ENCODE results near the gene CRADD. TPM values are rescaled to one million over a fixed set of nuclear protein-coding genes. Genes with fewer than 3 reads are reported as not detected.
A peak's percentile ranks its signal among the peaks of the same experiment; 100 is the strongest.

The CRADD gene
- total and polyA plus RNA-seq, 2 of the 4 experiments (the other 2 are of a cell fraction): 11.1 to 14.0 TPM

- dilution Hi-C loops (cut with HindIII; ENCODE audit: low sequenced_read_pairs, unreplicated experiment) (no loop called here), intact Hi-C loops (cut with micrococcal nuclease) (no loop called here), in situ Hi-C loops (cut with MboI; ENCODE audit: low sequenced_read_pairs) (no loop called here)
- Histone ChIP-seq H4K5ac (ENCODE audit: low read depth, low read length) (no peak overlapping the region), H3K4ac (ENCODE audit: low read depth, low read length) (peak overlapping the region; percentile 30; the same call in 1 of the 2 replicates), H3K27me3 (ENCODE audit: control insufficient read depth, insufficient read depth, low read length) (no peaks in the 10 kb centered on the region), H4K8ac (ENCODE audit: low read depth in 2 of 2, low read length in 2 of 2) (0 out of 4 replicates have a peak overlapping the region, but pooled peaks of 1 of the 2 experiments have one; percentile 43), H3K9ac (ENCODE audit: low read depth, low read length) (no peak overlapping the region), H3K79me1 (ENCODE audit: low read depth in 1 of 2, low read length in 2 of 2) (peaks cover 0 to 8% of the 10 kb centered on the region in 2 experiments; a peak in 1 of 4 replicates), H3K14ac (replicated peaks; ENCODE audit: low read depth, low read length) (no peak overlapping the region; the same call in 1 of the 2 replicates), H3K23ac (ENCODE audit: low read depth, low read length) (no peak overlapping the region), H2BK120ac (ENCODE audit: low read depth, low read length) (peak overlapping the region; percentile 28; the same call in 1 of the 2 replicates), H3K18ac (ENCODE audit: low read depth, low read length) (no peak overlapping the region), H3K4me2 (ENCODE audit: low read depth, low read length) (no peak overlapping the region), H3K56ac (ENCODE audit: extremely low read depth, insufficient read depth, low read length) (no peak overlapping the region), H2BK15ac (ENCODE audit: low read depth, low read length) (no peak overlapping the region; the same call in 2 of the 3 replicates), H2AK9ac (replicated peaks; ENCODE audit: low read depth, low read length, poor library complexity) (no peak overlapping the region), H2AK5ac (ENCODE audit: low read depth, low read length) (peak overlapping the region; percentile 50; the same call in 1 of the 2 replicates), H3K9me1 (ENCODE audit: insufficient read depth, low read length) (peaks cover 14% of the 10 kb centered on the region), H3K27ac (ENCODE audit: insufficient read depth, low read length) (no peak overlapping the region), H2AFZ (replicated peaks; ENCODE audit: low read length, poor library complexity) (no peak overlapping the region), H2BK20ac (ENCODE audit: low read depth, low read length) (no peak overlapping the region), H3K36me3 (ENCODE audit: control insufficient read depth, insufficient read depth, low read length) (no peaks in the 10 kb centered on the region), H3K9me3 (ENCODE audit: control insufficient read depth, insufficient read depth, low read length) (no peaks in the 10 kb centered on the region), H2BK5ac (ENCODE audit: low read depth, low read length, poor library complexity, severe bottlenecking) (no peak overlapping the region), H3K4me1 (ENCODE audit: control insufficient read depth, insufficient read depth, low read length) (peaks cover 2% of the 10 kb centered on the region; the same call in 1 of the 2 replicates), H4K20me1 (ENCODE audit: insufficient read depth, low read length) (no peaks in the 10 kb centered on the region), H3K4me3 (ENCODE audit: insufficient read depth, low read depth, low read length) (no peak overlapping the region), H4K91ac (ENCODE audit: insufficient read depth, low read depth, low read length) (no peak overlapping the region)
- no CpG with 5 or more reads among the region's 6 CpGs for WGBS, 2 experiments (ENCODE audit: extremely low coverage in 2 of 2, insufficient read length in 1 of 2)
- CTCF ChIA-PET: interaction anchor here (0.6 kb wide), 1 partner anchor 105 kb away, joined by 3 read pairs; no protein-coding TSS in a partner anchor
- no peak for DNase-seq
- POLR2A ChIA-PET (ENCODE audit: unreplicated experiment): no interaction called here
- TF ChIP-seq CHD1 (IDR thresholded peaks at IDR 0.05; ENCODE audit: low read depth, low read length): no peak
- no peak for TF ChIP-seq RFX5 (IDR thresholded peaks at IDR 0.05; ENCODE audit: low read depth, low read length)
- TF ChIP-seq CEBPB (IDR thresholded peaks at IDR 0.05; ENCODE audit: low read depth, low read length): no peak
- TF ChIP-seq RAD21 (IDR thresholded peaks at IDR 0.05; ENCODE audit: low read length): no peak
- TF ChIP-seq MXI1 (IDR thresholded peaks at IDR 0.05; ENCODE audit: borderline replicate concordance, low read depth, low read length): no peak
- TF ChIP-seq CTCF (conservative IDR thresholded peaks at IDR 0.05; ENCODE audit: low read depth, low read length): no peak
- no peak for TF ChIP-seq USF2 (IDR thresholded peaks at IDR 0.05; ENCODE audit: low read depth, low read length)
- TF ChIP-seq MAZ (IDR thresholded peaks at IDR 0.05; ENCODE audit: borderline replicate concordance, low read depth, low read length): no peak
- no peak for TF ChIP-seq RCOR1 (IDR thresholded peaks at IDR 0.05; ENCODE audit: insufficient replicate concordance, low read length)
- no peak for ATAC-seq (ENCODE audit: low read depth)
- no TSS peak for BruUV-seq (replicated peaks)
Measured at GRCh38 chr12:93833946-93834345, 156.8 kb downstream of the CRADD start.

Data from IMR-90 (cell line).